Stimulated activated naive CD4-positive, alpha-beta T cell treated with Interleukin-2 at 50 U/mL for 16 hours (primary cell): ENCODE data around the gene CIAO3.
A peak's percentile ranks its signal among the peaks of the same experiment; 100 is the strongest.

Source experiments
- DNase-seq: peaks from one replicate; lab custom pipeline; 2025; lab: John Stamatoyannopoulos, UW

Gene CIAO3

GRCh38 chr16:709566-710499 is 31.0 kb downstream of the CIAO3 start:
- no peak for DNase-seq

GRCh38 chr16:708959-709358 is 31.8 kb downstream of the CIAO3 start:
- no peak for DNase-seq

GRCh38 chr16:708019-708418 is 32.8 kb downstream of the CIAO3 start:
- DNase-seq: no peak

- DNase-seq: no peak
Measured at GRCh38 chr16:707062-707538, 33.7 kb downstream of the CIAO3 start.

GRCh38 chr16:706189-707061 is 34.4 kb downstream of the CIAO3 start:
- no peak for DNase-seq

GRCh38 chr16:705431-706188 is 35.2 kb downstream of the CIAO3 start, which contains the start of gene FBXL16:
TSS of gene FBXL16 (minus strand) at chr16:705801. CDS start at chr16:697405, 8,396 bp downstream.
- DNase-seq: no peak

GRCh38 chr16:704552-705380 is 36.0 kb downstream of the CIAO3 start:
- DNase-seq: no peak

- DNase-seq: no peak
Measured at GRCh38 chr16:704047-704446, 36.8 kb downstream of the CIAO3 start.

- DNase-seq: no peak
Measured at GRCh38 chr16:703406-703805, 37.4 kb downstream of the CIAO3 start.

GRCh38 chr16:702341-702740 is 38.5 kb downstream of the CIAO3 start:
- no peak for DNase-seq

- peak; percentile 27 for DNase-seq
Measured at GRCh38 chr16:700684-701584, 39.9 kb downstream of the CIAO3 start.

- no peak for DNase-seq
Measured at GRCh38 chr16:698911-699671, 41.7 kb downstream of the CIAO3 start.

GRCh38 chr16:695355-696089 is 45.3 kb downstream of the CIAO3 start:
- peak; percentile 68 for DNase-seq

GRCh38 chr16:694863-695354 is 45.9 kb downstream of the CIAO3 start:
- DNase-seq: no peak

GRCh38 chr16:694187-694862 is 46.5 kb downstream of the CIAO3 start:
- DNase-seq: no peak

GRCh38 chr16:693766-694165 is 47.0 kb downstream of the CIAO3 start:
- DNase-seq: no peak

- no peak for DNase-seq
Measured at GRCh38 chr16:693364-693763, 47.4 kb downstream of the CIAO3 start.
